KMS-11 (cell line): ENCODE measurements around the gene PCGF1.
A peak's percentile ranks its signal among the peaks of the same experiment; 100 is the strongest.

ENCODE experiments used
- H2AFZ ChIP-seq: fragments of 200-600 bp; sonication (generic); 2 replicates; pipeline ENCODE4 v1.6.1; 2016; ENCODE audit warnings: antibody characterized with exemption, mixed run types, low read depth
- H3K27ac ChIP-seq: fragments of 200-600 bp; sonication (generic); 2 replicates; pipeline ENCODE4 v1.6.1; 2016; ENCODE audit warnings: mild to moderate bottlenecking, mixed run types
- H3K27me3 ChIP-seq: fragments of 200-600 bp; sonication (generic); 2 replicates; pipeline ENCODE4 v1.6.1; 2017; ENCODE audit warnings: mild to moderate bottlenecking, low read depth, mixed run types, moderate library complexity; ENCODE audit not compliant: insufficient read depth
- H3K36me3 ChIP-seq: fragments of 200-600 bp; sonication (generic); 2 replicates; pipeline ENCODE4 v1.6.1; 2017; ENCODE audit warnings: mild to moderate bottlenecking, mixed run types; ENCODE audit not compliant: insufficient read depth
- H3K4me1 ChIP-seq: fragments of 200-600 bp; sonication (generic); 2 replicates; pipeline ENCODE4 v1.6.1; 2016; ENCODE audit warnings: mild to moderate bottlenecking, low read depth, mixed run types; ENCODE audit not compliant: poor library complexity, severe bottlenecking
- H3K4me2 ChIP-seq: fragments of 200-600 bp; sonication (generic); 2 replicates; pipeline ENCODE4 v1.7.0; 2016; ENCODE audit warnings: mild to moderate bottlenecking, mixed run types
- H3K4me3 ChIP-seq: fragments of 200-600 bp; sonication (generic); IDR thresholded peaks from 2 replicates; pipeline ENCODE4 v1.6.1; 2017; ENCODE audit warnings: low read depth, low read length, mixed read lengths; ENCODE audit not compliant: insufficient read depth
- H3K79me2 ChIP-seq: fragments of 200-600 bp; sonication (generic); 2 replicates; pipeline ENCODE4 v1.6.1; 2016; ENCODE audit warnings: low read depth, mixed run types; ENCODE audit not compliant: insufficient read depth
- H3K9ac ChIP-seq: fragments of 200-600 bp; sonication (generic); 2 replicates; pipeline ENCODE4 v1.6.1; 2016; ENCODE audit warnings: mild to moderate bottlenecking, mixed run types
- H4K20me1 ChIP-seq: fragments of 200-600 bp; sonication (generic); 2 replicates; pipeline ENCODE4 v1.6.1; 2016; ENCODE audit warnings: mild to moderate bottlenecking, mixed run types; ENCODE audit not compliant: insufficient read depth
- TF ChIP-seq, protein P1 (sequence below): fragments of 200-600 bp; sonication (generic); conservative IDR thresholded peaks from 2 replicates; pipeline ENCODE4 v1.6.1; 2017; ENCODE audit warnings: low read depth, mild to moderate bottlenecking, antibody characterized with exemption, low read length, moderate library complexity, mixed read lengths

PCGF1 gene

GRCh38 chr2:74554820-74555531, 47.5 kb upstream of the PCGF1 start:
- Histone ChIP-seq H3K4me2 (peak overlapping the region; percentile 58), H3K36me3 (no peaks in the 10 kb centered on the region), H3K27ac (peak overlapping the region; percentile 79), H2AFZ (peak overlapping the region; percentile 98), H3K4me1 (peaks cover 13% of the 10 kb centered on the region), H3K79me2 (no peaks in the 10 kb centered on the region), H3K9ac (peak overlapping the region; percentile 96), H3K27me3 (peaks cover 3% of the 10 kb centered on the region; the same call in 1 of the 2 replicates), H4K20me1 (no peaks in the 10 kb centered on the region), H3K4me3 (peak overlapping the region; percentile 95)
- TF ChIP-seq, protein P1, sequence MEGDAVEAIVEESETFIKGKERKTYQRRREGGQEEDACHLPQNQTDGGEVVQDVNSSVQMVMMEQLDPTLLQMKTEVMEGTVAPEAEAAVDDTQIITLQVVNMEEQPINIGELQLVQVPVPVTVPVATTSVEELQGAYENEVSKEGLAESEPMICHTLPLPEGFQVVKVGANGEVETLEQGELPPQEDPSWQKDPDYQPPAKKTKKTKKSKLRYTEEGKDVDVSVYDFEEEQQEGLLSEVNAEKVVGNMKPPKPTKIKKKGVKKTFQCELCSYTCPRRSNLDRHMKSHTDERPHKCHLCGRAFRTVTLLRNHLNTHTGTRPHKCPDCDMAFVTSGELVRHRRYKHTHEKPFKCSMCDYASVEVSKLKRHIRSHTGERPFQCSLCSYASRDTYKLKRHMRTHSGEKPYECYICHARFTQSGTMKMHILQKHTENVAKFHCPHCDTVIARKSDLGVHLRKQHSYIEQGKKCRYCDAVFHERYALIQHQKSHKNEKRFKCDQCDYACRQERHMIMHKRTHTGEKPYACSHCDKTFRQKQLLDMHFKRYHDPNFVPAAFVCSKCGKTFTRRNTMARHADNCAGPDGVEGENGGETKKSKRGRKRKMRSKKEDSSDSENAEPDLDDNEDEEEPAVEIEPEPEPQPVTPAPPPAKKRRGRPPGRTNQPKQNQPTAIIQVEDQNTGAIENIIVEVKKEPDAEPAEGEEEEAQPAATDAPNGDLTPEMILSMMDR = no peak

DNA sequence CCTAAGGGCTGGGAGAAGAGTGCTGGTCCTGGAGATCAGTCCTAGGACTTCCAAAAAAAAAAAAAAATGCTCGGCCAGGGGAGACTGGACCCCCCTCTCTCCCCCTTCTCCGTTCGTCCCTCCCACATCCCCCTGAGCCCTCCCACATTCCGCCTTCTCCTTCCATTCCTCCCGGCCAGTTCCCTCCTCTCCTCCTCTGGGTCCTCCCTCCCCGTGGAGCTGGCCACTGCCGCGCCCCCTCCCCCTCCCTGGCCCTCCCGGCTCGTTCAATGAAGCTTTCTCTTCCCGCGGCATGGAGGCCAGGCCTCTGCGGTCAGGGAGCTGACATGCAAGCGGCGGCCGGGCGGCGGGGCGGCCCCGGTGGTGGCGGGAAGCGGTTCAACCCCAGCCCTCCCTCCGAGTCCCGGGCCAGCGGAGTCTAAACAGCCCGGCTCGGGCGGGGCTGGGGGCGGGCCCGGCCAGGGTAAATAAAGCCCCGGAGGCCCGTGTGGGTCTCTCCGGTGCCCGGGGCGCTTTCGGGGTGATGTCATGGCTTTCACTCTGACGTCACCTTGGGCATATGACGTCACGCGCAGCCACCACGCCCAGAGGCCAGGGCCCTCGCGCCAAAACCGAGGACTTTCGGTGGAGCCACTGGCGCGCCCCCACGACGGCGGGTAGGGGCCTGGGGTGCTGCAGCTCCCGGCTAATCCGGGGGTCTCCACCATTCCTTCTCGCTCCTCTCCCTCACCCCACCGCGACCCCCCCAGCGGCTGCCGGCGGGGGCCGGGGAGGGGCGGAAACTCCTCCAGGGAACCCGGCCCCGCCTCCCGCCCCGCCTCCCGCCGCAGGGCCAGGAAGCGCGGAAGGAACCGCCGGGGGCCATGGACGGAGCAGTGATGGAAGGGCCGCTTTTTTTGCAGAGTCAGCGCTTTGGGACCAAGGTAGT, 46.7 kb upstream of the PCGF1 start, which contains the start of the genes DOK1 and LOXL3:
DOK1 (plus strand) TSS at position 829 of the 928 bp plus-strand sequence; CDS start at position 864, 35 bp downstream.
LOXL3 (minus strand) TSS at position 51 of the 928 bp plus-strand sequence. CDS start 1,308 bp downstream, outside the sequence.
- Histone ChIP-seq H3K9ac (peak within 1 kb of the TSS; percentile 96), H3K4me3 (peak within 1 kb of the TSS; percentile 95), H3K79me2 (no peaks in the 10 kb centered on the region), H2AFZ (peak within 1 kb of the TSS; percentile 98), H3K27me3 (peaks cover 3% of the 10 kb centered on the region; the same call in 1 of the 2 replicates), H3K4me1 (peaks cover 13% of the 10 kb centered on the region), H3K27ac (peak within 1 kb of the TSS; percentile 79), H4K20me1 (no peaks in the 10 kb centered on the region), H3K36me3 (no peaks in the 10 kb centered on the region), H3K4me2 (peak within 1 kb of the TSS; percentile 93)
- TF ChIP-seq, protein P1 = no peak

- Histone ChIP-seq H3K9ac (peak overlapping the region; percentile 96; the same call in 1 of the 2 replicates), H3K4me1 (peaks cover 13% of the 10 kb centered on the region), H3K4me3 (no peak overlapping the region), H3K27ac (peak overlapping the region; percentile 79), H4K20me1 (no peaks in the 10 kb centered on the region), H3K79me2 (no peaks in the 10 kb centered on the region), H3K4me2 (peak overlapping the region; percentile 93), H3K27me3 (peaks cover 8% of the 10 kb centered on the region; the same call in 1 of the 2 replicates), H2AFZ (peak overlapping the region; percentile 98), H3K36me3 (no peaks in the 10 kb centered on the region)
- TF ChIP-seq, protein P1 = no peak
Observed at GRCh38 chr2:74552914-74553811, 45.7 kb upstream of the PCGF1 start.
